ENCODE data around the gene SDK1. TPM values are rescaled to one million over a fixed set of nuclear protein-coding genes. Genes with fewer than 3 reads are reported as not detected.

SDK1 gene
- total RNA-seq, 1 donor = 0.36 TPM

DNA sequence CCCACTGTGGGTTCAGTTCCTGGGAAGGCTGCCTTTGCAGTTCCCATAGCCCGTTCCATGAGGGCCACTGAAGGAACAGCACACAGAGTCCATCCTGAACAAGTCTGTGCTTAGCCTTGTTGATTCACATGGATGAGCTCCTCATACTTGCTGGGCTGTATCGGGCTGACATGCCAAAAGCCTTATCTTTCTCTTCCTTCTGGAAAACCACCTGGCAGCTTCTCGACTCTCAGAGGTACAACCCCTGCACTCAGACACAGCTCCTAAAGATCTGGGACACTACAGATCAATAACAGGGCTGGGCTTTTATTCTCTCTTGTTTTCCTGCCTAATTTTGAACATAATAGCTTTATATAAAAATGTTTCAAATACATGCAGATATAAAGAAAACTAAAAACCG lies 667.2 kb downstream of the SDK1 start:
- H4K20me1 ChIP-seq (ENCODE audit: insufficient read depth, low read length) = no peaks in the 10 kb centered on the region
- no peak overlapping the region for H3K4me2 ChIP-seq (ENCODE audit: insufficient read depth, low read length)
- TF ChIP-seq, protein P1, sequence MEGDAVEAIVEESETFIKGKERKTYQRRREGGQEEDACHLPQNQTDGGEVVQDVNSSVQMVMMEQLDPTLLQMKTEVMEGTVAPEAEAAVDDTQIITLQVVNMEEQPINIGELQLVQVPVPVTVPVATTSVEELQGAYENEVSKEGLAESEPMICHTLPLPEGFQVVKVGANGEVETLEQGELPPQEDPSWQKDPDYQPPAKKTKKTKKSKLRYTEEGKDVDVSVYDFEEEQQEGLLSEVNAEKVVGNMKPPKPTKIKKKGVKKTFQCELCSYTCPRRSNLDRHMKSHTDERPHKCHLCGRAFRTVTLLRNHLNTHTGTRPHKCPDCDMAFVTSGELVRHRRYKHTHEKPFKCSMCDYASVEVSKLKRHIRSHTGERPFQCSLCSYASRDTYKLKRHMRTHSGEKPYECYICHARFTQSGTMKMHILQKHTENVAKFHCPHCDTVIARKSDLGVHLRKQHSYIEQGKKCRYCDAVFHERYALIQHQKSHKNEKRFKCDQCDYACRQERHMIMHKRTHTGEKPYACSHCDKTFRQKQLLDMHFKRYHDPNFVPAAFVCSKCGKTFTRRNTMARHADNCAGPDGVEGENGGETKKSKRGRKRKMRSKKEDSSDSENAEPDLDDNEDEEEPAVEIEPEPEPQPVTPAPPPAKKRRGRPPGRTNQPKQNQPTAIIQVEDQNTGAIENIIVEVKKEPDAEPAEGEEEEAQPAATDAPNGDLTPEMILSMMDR (IDR thresholded peaks at IDR 0.05; ENCODE audit: extremely low read depth, low read depth, low read length) = no peak
- no peak overlapping the region for H3K27ac ChIP-seq (ENCODE audit: low read depth, low read length)
- H2AFZ ChIP-seq (ENCODE audit: low read length) = no peak overlapping the region
- no peaks in the 10 kb centered on the region for H3K4me1 ChIP-seq (ENCODE audit: insufficient read depth, low read length)
- no peaks in the 10 kb centered on the region for H3K9me3 ChIP-seq (ENCODE audit: low read depth, low read length)
- no peak overlapping the region for H3K4me3 ChIP-seq (ENCODE audit: insufficient read depth, low read length)
- no peaks in the 10 kb centered on the region for H3K79me2 ChIP-seq (ENCODE audit: insufficient read depth, low read length)
- no peak for DNase-seq (ENCODE audit: insufficient read length, low spot score, missing footprints)
- no peaks in the 10 kb centered on the region for H3K27me3 ChIP-seq (ENCODE audit: insufficient read depth, low read length)
- no peaks in the 10 kb centered on the region for H3K36me3 ChIP-seq (ENCODE audit: insufficient read depth, low read length)

DNA sequence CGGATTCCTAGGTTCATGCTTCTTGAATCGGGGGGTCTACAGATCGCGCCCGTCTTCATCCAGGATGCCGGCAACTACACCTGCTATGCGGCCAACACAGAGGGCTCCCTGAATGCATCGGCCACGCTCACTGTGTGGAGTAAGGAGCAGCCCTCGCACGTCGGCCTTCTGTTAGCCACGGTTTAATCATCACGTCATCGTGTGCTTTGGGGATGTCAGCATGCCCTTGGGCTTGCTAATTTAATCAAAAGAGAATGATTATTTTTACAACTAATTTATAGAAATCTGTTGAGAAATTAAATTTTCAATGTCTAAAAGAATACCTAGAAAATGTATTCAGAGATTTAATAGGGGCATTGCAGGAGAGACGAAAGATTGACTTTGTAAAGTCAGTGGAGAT lies 668.2 kb downstream of the SDK1 start:
- Histone ChIP-seq H3K4me1 (ENCODE audit: insufficient read depth, low read length) (no peaks in the 10 kb centered on the region), H3K27ac (ENCODE audit: low read depth, low read length) (no peak overlapping the region), H3K4me2 (ENCODE audit: insufficient read depth, low read length) (no peak overlapping the region), H4K20me1 (ENCODE audit: insufficient read depth, low read length) (no peaks in the 10 kb centered on the region), H3K79me2 (ENCODE audit: insufficient read depth, low read length) (no peaks in the 10 kb centered on the region), H3K4me3 (ENCODE audit: insufficient read depth, low read length) (no peak overlapping the region), H3K27me3 (ENCODE audit: insufficient read depth, low read length) (no peaks in the 10 kb centered on the region), H3K9me3 (ENCODE audit: low read depth, low read length) (no peaks in the 10 kb centered on the region), H3K36me3 (ENCODE audit: insufficient read depth, low read length) (no peaks in the 10 kb centered on the region), H2AFZ (ENCODE audit: low read length) (no peak overlapping the region)
- DNase-seq (ENCODE audit: insufficient read length, low spot score, missing footprints) = no peak
- TF ChIP-seq, protein P1 (IDR thresholded peaks at IDR 0.05; ENCODE audit: extremely low read depth, low read depth, low read length) = no peak

DNA sequence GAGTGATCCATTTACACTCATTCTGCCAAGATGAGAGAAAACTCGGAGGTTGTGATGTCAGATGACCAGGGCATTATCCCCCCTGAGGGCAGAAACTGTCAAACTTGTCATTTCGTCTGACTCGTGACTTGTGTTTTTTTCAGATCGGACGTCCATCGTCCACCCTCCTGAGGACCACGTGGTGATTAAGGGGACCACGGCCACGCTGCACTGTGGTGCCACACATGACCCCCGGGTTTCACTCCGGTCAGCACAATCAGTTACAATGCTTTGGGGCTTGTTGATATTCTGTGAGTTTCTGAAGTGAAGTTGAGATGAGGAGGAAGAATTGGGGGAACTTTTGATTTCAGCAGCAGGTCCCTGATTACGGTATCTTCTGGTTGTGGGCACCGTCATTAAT lies 670.3 kb downstream of the SDK1 start:
- no peak overlapping the region for H2AFZ ChIP-seq (ENCODE audit: low read length)
- H3K27ac ChIP-seq (ENCODE audit: low read depth, low read length) = no peak overlapping the region
- no peaks in the 10 kb centered on the region for H3K79me2 ChIP-seq (ENCODE audit: insufficient read depth, low read length)
- H3K4me2 ChIP-seq (ENCODE audit: insufficient read depth, low read length) = no peak overlapping the region
- no peaks in the 10 kb centered on the region for H3K9me3 ChIP-seq (ENCODE audit: low read depth, low read length)
- no peak overlapping the region for H3K4me3 ChIP-seq (ENCODE audit: insufficient read depth, low read length)
- H3K27me3 ChIP-seq (ENCODE audit: insufficient read depth, low read length) = no peaks in the 10 kb centered on the region
- no peaks in the 10 kb centered on the region for H3K36me3 ChIP-seq (ENCODE audit: insufficient read depth, low read length)
- H3K4me1 ChIP-seq (ENCODE audit: insufficient read depth, low read length) = no peaks in the 10 kb centered on the region
- DNase-seq (ENCODE audit: insufficient read length, low spot score, missing footprints) = no peak
- TF ChIP-seq, protein P1 (IDR thresholded peaks at IDR 0.05; ENCODE audit: extremely low read depth, low read depth, low read length) = no peak
- H4K20me1 ChIP-seq (ENCODE audit: insufficient read depth, low read length) = no peaks in the 10 kb centered on the region

DNA sequence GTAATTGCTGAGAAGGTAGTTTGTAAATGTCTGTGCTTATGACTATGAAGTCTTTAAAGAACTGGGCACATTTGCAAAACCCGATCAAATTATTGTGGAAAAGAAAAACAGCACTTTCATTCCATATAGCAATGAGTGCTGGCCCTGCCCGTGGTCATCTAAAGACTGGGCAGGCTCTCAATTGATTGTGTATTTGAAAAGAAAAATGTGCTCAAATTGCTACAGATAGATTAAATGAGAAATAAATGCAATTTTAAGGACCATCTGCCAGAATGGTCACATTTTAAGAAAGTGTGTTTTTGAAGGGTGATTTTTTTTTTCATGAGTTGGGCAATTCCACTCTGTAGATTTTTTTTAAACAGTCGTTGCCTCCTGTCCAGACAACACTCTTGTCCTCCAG lies 672.2 kb downstream of the SDK1 start:
- TF ChIP-seq, protein P1 (IDR thresholded peaks at IDR 0.05; ENCODE audit: extremely low read depth, low read depth, low read length) = no peak
- Histone ChIP-seq H3K79me2 (ENCODE audit: insufficient read depth, low read length) (no peaks in the 10 kb centered on the region), H2AFZ (ENCODE audit: low read length) (no peak overlapping the region), H3K4me2 (ENCODE audit: insufficient read depth, low read length) (no peak overlapping the region), H3K27me3 (ENCODE audit: insufficient read depth, low read length) (no peaks in the 10 kb centered on the region), H3K36me3 (ENCODE audit: insufficient read depth, low read length) (no peaks in the 10 kb centered on the region), H3K4me3 (ENCODE audit: insufficient read depth, low read length) (no peak overlapping the region), H3K9me3 (ENCODE audit: low read depth, low read length) (no peaks in the 10 kb centered on the region), H4K20me1 (ENCODE audit: insufficient read depth, low read length) (no peaks in the 10 kb centered on the region), H3K4me1 (ENCODE audit: insufficient read depth, low read length) (no peaks in the 10 kb centered on the region), H3K27ac (ENCODE audit: low read depth, low read length) (no peak overlapping the region)
- DNase-seq (ENCODE audit: insufficient read length, low spot score, missing footprints) = no peak

All from osteoblast (primary cell).